IMR-90 (cell line): ENCODE results near the gene PLB1. TPM values are rescaled to one million over a fixed set of nuclear protein-coding genes. Genes with fewer than 3 reads are reported as not detected.

Source experiments
- ATAC-seq: fragments of 200-7000 bp; cut with Tn5 transposase; 2 replicates; pipeline ENCODE4 v1.9.1; 2020; ENCODE audit warnings: low read depth, mild to moderate bottlenecking, moderate library complexity
- BruUV-seq: library from RNA; stranded (reverse); fragments of 400-500 nt; replicated peaks from 2 replicates; lab custom pipeline; 2021; lab: Mats Ljungman, UMichigan
- CTCF ChIA-PET: fragments of 300-600 bp; formaldehyde crosslinking; extraction: SDS; loops from one replicate; lab custom pipeline; 2021; ENCODE audit warnings: antibody characterized with exemption; lab: Yijun Ruan, JAX
- POLR2A ChIA-PET: fragments of 300-600 bp; sonication (Branson Sonifier 250); formaldehyde crosslinking; loops from one replicate; lab custom pipeline; 2022; ENCODE audit warnings: antibody characterized with exemption; ENCODE audit not compliant: unreplicated experiment; lab: Charles Lee
- DNase-seq: peaks from one replicate; pipeline ENCODE4 v3.0.0; 2013
- H2AFZ ChIP-seq: replicated peaks from 2 replicates; pipeline ENCODE3; 2013; ENCODE audit warnings: low read length, mild to moderate bottlenecking; ENCODE audit not compliant: poor library complexity
- H2AK5ac ChIP-seq: 2 replicates; pipeline ENCODE4 v1.6.1; 2013; ENCODE audit warnings: low read depth, low read length, inconsistent platforms
- H2AK9ac ChIP-seq: replicated peaks from 2 replicates; pipeline ENCODE3; 2013; ENCODE audit warnings: mild to moderate bottlenecking, low read depth, low read length, moderate library complexity; ENCODE audit not compliant: poor library complexity
- H2BK120ac ChIP-seq: 2 replicates; pipeline ENCODE4 v1.6.1; 2013; ENCODE audit warnings: low read depth, low read length, inconsistent platforms
- H2BK15ac ChIP-seq: 3 replicates; pipeline ENCODE4 v1.6.1; 2013; ENCODE audit warnings: low read depth, low read length, inconsistent platforms
- H2BK20ac ChIP-seq: 2 replicates; pipeline ENCODE4 v1.6.1; 2013; ENCODE audit warnings: low read depth, mild to moderate bottlenecking, inconsistent platforms, low read length, moderate library complexity
- H2BK5ac ChIP-seq: 2 replicates; pipeline ENCODE4 v1.6.1; 2013; ENCODE audit warnings: mild to moderate bottlenecking, low read depth, low read length, inconsistent platforms; ENCODE audit not compliant: poor library complexity, severe bottlenecking
- H3K14ac ChIP-seq: replicated peaks from 2 replicates; pipeline ENCODE4 v1.6.1; 2013; ENCODE audit warnings: low read depth, low read length, inconsistent platforms
- H3K18ac ChIP-seq: 2 replicates; pipeline ENCODE4 v1.6.1; 2013; ENCODE audit warnings: low read depth, low read length, control low read depth
- H3K23ac ChIP-seq: 2 replicates; pipeline ENCODE4 v1.6.1; 2013; ENCODE audit warnings: low read depth, low read length, inconsistent platforms
- H3K27ac ChIP-seq: 2 replicates; pipeline ENCODE4 v1.5.1; 2013; ENCODE audit warnings: mild to moderate bottlenecking, control low read depth, low read length; ENCODE audit not compliant: insufficient read depth
- H3K27me3 ChIP-seq: 2 replicates; pipeline ENCODE4 v1.6.1; 2013; ENCODE audit warnings: low read length; ENCODE audit not compliant: control insufficient read depth, insufficient read depth
- H3K36me3 ChIP-seq: 2 replicates; pipeline ENCODE4 v1.6.1; 2013; ENCODE audit warnings: low read length, mixed read lengths; ENCODE audit not compliant: control insufficient read depth, insufficient read depth
- H3K4ac ChIP-seq: 2 replicates; pipeline ENCODE4 v1.6.1; 2013; ENCODE audit warnings: low read depth, low read length, inconsistent platforms
- H3K4me1 ChIP-seq: 2 replicates; pipeline ENCODE4 v1.6.1; 2013; ENCODE audit warnings: low read length, mixed read lengths; ENCODE audit not compliant: control insufficient read depth, insufficient read depth
- H3K4me2 ChIP-seq: 2 replicates; pipeline ENCODE4 v1.6.1; 2013; ENCODE audit warnings: low read depth, mild to moderate bottlenecking, control low read depth, low read length, moderate library complexity
- H3K4me3 ChIP-seq: 2 replicates; pipeline ENCODE4 v1.5.1; 2013; ENCODE audit warnings: low read depth, mild to moderate bottlenecking, control low read depth, low read length, moderate library complexity; ENCODE audit not compliant: insufficient read depth
- H3K56ac ChIP-seq: 2 replicates; pipeline ENCODE4 v1.6.1; 2013; ENCODE audit warnings: low read length, inconsistent platforms; ENCODE audit not compliant: insufficient read depth; ENCODE audit errors: extremely low read depth
- H3K79me1 ChIP-seq, 2 experiments: 2 replicates each; pipeline ENCODE4 v1.6.1; 2013; ENCODE audit warnings: low read length in 2 of 2, inconsistent platforms in 1 of 2, low read depth in 1 of 2
- H3K9ac ChIP-seq: 2 replicates; pipeline ENCODE4 v1.6.1; 2013; ENCODE audit warnings: low read depth, low read length, control low read depth
- H3K9me1 ChIP-seq: 2 replicates; pipeline ENCODE4 v1.6.1; 2013; ENCODE audit warnings: low read length, inconsistent platforms; ENCODE audit not compliant: insufficient read depth
- H3K9me3 ChIP-seq: 2 replicates; pipeline ENCODE4 v1.6.1; 2013; ENCODE audit warnings: low read length; ENCODE audit not compliant: control insufficient read depth, insufficient read depth
- H4K20me1 ChIP-seq: 2 replicates; pipeline ENCODE4 v1.6.1; 2013; ENCODE audit warnings: low read length, inconsistent platforms; ENCODE audit not compliant: insufficient read depth
- H4K5ac ChIP-seq: 2 replicates; pipeline ENCODE4 v1.6.1; 2013; ENCODE audit warnings: mild to moderate bottlenecking, low read depth, low read length, control low read depth
- H4K8ac ChIP-seq, 2 experiments: 2 replicates each; pipeline ENCODE4 v1.6.1; 2013; ENCODE audit warnings: low read depth in 2 of 2, low read length in 2 of 2, control low read depth in 1 of 2, inconsistent platforms in 1 of 2
- H4K91ac ChIP-seq: 2 replicates; pipeline ENCODE4 v1.6.1; 2013; ENCODE audit warnings: low read depth, low read length, inconsistent platforms; ENCODE audit not compliant: insufficient read depth
- CHD1 ChIP-seq: IDR thresholded peaks from 2 replicates; pipeline ENCODE4 v1.6.1; 2012; ENCODE audit warnings: low read depth, low read length, improper control_type of control experiment
- FOS ChIP-seq: fragments of 150-350 bp; IDR thresholded peaks from 2 replicates; pipeline ENCODE4 v1.6.1; 2016; ENCODE audit warnings: low read depth, low read length
- MAZ ChIP-seq: IDR thresholded peaks from 2 replicates; pipeline ENCODE4 v1.6.1; 2012; ENCODE audit warnings: low read depth, mild to moderate bottlenecking, low read length, improper control_type of control experiment, moderate library complexity, borderline replicate concordance
- NFE2L2 ChIP-seq: fragments of 150-350 bp; IDR thresholded peaks from 2 replicates; pipeline ENCODE4 v1.6.1; 2016; ENCODE audit warnings: low read depth, mild to moderate bottlenecking, low read length
- RCOR1 ChIP-seq: IDR thresholded peaks from 2 replicates; pipeline ENCODE4 v1.6.1; 2012; ENCODE audit warnings: mild to moderate bottlenecking, low read length, improper control_type of control experiment; ENCODE audit not compliant: insufficient replicate concordance
- RFX5 ChIP-seq: IDR thresholded peaks from 2 replicates; pipeline ENCODE4 v1.8.0; 2012; ENCODE audit warnings: low read depth, mild to moderate bottlenecking, low read length, moderate library complexity
- WGBS, 2 experiments: methylation state at CpG; one replicate each; pipeline versions ENCODE4 v1.1.5 to v1.1.7; 2013; ENCODE audit warnings: missing lambda C conversion rate in 2 of 2; ENCODE audit not compliant: insufficient read length in 1 of 2; ENCODE audit errors: extremely low coverage in 2 of 2; 5-methylcytosine and 5-hydroxymethylcytosine counted together
- dilution Hi-C: fragments of 300-500 bp; cut with HindIII; formaldehyde crosslinking; loops from one replicate; pipeline ENCODE4 v1.14.3; 2018; ENCODE audit warnings: low sequenced_read_pairs; ENCODE audit not compliant: unreplicated experiment
- in situ Hi-C: fragments of 300-500 bp; cut with MboI; formaldehyde crosslinking; loops from 3 replicates; pipeline ENCODE4 v1.14.3; 2019; ENCODE audit warnings: low sequenced_read_pairs, inconsistent platforms, mixed read lengths
- intact Hi-C: fragments of 100-400 bp; cut with micrococcal nuclease; formaldehyde crosslinking; loops from 2 replicates; pipeline ENCODE4 v1.10.0; 2022
- polyA plus RNA-seq, 3 experiments: library from polyadenylated mRNA; depleted of rRNA; stranded (reverse); fragments of >200 nt; gene quantifications; 2 replicates each; pipeline ENCODE4 v1.2.3, GENCODE V29; 2012; ENCODE audit warnings: low replicate concordance in 1 of 3
- total RNA-seq: library from RNA; depleted of rRNA; stranded (reverse); fragments of >200 nt; gene quantifications from 2 replicates; pipeline ENCODE4 v1.2.3, GENCODE V29; 2012

Gene PLB1
- total and polyA plus RNA-seq, 2 of the 4 experiments (the other 2 are of a cell fraction) = 0.74 to 0.90 TPM

DNA sequence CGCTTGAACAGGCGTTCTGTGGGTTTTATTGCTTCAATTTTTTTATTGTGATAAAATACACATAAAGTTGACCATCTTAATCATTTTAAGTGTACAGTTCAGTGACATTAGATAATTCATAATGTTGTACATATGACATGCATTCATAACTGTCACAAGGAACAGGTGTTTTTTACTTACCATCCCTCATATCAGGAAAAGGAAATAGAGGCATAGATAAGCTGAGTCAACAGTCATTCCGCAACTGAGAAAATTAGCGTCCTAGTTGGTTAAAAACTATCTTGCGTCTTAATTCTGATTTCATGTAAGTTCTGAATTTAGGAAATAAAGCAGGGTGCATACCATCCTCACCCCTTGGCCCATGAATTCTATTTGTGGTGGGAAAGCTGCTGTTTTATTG lies 36.5 kb downstream of the PLB1 start:
- Histone ChIP-seq H4K5ac (no peak overlapping the region), H3K79me1 (no peaks in the 10 kb centered on the region), H2AK9ac (no peak overlapping the region), H3K36me3 (no peaks in the 10 kb centered on the region), H3K4me2 (no peak overlapping the region), H3K9ac (no peak overlapping the region), H4K8ac (no peak overlapping the region), H3K9me1 (no peaks in the 10 kb centered on the region), H3K27ac (no peak overlapping the region), H3K23ac (no peak overlapping the region), H2BK20ac (no peak overlapping the region), H2BK120ac (no peak overlapping the region), H2AK5ac (no peak overlapping the region), H4K20me1 (no peaks in the 10 kb centered on the region), H3K14ac (no peak overlapping the region), H3K56ac (no peak overlapping the region), H2BK15ac (no peak overlapping the region), H2AFZ (no peak overlapping the region), H3K4me1 (no peaks in the 10 kb centered on the region), H3K4ac (no peak overlapping the region), H3K9me3 (no peaks in the 10 kb centered on the region), H2BK5ac (no peak overlapping the region), H3K4me3 (no peak overlapping the region), H4K91ac (no peak overlapping the region), H3K27me3 (peaks cover 55% of the 10 kb centered on the region), H3K18ac (no peak overlapping the region)
- ATAC-seq (no peak), DNase-seq (no peak)
- no peak for TF ChIP-seq RFX5
- TF ChIP-seq NFE2L2 = no peak
- TF ChIP-seq CHD1 = no peak
- TF ChIP-seq FOS = no peak
- no peak for TF ChIP-seq RCOR1
- no peak for TF ChIP-seq MAZ
- BruUV-seq = no TSS peak
- WGBS, 2 experiments = no CpG with 5 or more reads among the region's 5 CpGs
- intact Hi-C loops = no loop called here
- dilution Hi-C loops = no loop called here
- POLR2A ChIA-PET = no interaction called here
- in situ Hi-C loops = no loop called here
- CTCF ChIA-PET = no interaction called here
